ENCODE results near the gene ABCB10.

DNA sequence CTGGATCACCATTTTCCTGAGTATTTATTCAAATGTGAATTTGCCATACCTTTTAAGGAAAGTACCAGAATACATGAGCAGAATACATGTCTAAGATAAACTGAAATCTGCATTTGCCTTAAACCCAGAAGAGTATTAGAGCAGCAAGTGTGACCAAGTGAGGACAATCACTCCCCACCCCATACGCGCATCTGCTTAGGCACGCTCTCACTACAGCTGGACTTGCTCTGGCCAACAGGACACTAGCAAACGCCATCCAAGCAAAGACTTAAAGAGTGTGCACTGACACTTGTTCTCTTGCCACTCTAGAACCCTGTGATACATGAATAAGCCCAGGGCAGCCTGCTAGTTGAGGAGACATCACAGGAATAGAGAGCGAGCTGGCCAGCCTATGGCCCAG is 76.0 kb downstream of the ABCB10 start:
- TF ChIP-seq, protein P1, sequence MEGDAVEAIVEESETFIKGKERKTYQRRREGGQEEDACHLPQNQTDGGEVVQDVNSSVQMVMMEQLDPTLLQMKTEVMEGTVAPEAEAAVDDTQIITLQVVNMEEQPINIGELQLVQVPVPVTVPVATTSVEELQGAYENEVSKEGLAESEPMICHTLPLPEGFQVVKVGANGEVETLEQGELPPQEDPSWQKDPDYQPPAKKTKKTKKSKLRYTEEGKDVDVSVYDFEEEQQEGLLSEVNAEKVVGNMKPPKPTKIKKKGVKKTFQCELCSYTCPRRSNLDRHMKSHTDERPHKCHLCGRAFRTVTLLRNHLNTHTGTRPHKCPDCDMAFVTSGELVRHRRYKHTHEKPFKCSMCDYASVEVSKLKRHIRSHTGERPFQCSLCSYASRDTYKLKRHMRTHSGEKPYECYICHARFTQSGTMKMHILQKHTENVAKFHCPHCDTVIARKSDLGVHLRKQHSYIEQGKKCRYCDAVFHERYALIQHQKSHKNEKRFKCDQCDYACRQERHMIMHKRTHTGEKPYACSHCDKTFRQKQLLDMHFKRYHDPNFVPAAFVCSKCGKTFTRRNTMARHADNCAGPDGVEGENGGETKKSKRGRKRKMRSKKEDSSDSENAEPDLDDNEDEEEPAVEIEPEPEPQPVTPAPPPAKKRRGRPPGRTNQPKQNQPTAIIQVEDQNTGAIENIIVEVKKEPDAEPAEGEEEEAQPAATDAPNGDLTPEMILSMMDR (conservative IDR thresholded peaks at IDR 0.05) = no peak
- no peak for TF ChIP-seq ZFX (IDR thresholded peaks at IDR 0.05)
